ENCODE results near the gene AJM1.
"Not testable (repeated sequence)": the region's sequence is repeated elsewhere in the genome, so short reads cannot be mapped to it uniquely, and the experiment has no call there.

Gene AJM1

GRCh38 chr9:136839229-136840139 is 2.8 kb upstream of the AJM1 start:
- Mint-ChIP-seq H3K4me3 (peak overlapping the region; percentile 33), H3K9me3 (no peaks in the 10 kb centered on the region), H3K27ac (peak overlapping the region; percentile 91), H3K36me3 (ENCODE audit: low read depth) (no peaks in the 10 kb centered on the region), H3K27me3 (ENCODE audit: low read depth, poor library complexity) (no peaks in the 10 kb centered on the region), H3K4me1 (peaks cover 34% of the 10 kb centered on the region)
- TF ChIP-seq CTCF (IDR thresholded peaks at IDR 0.05) = no peak
- DNase-seq = no peak

- Mint-ChIP-seq H3K4me1 (peaks cover 34% of the 10 kb centered on the region), H3K27me3 (ENCODE audit: low read depth, poor library complexity) (no peaks in the 10 kb centered on the region), H3K9me3 (no peaks in the 10 kb centered on the region), H3K4me3 (peak overlapping the region; percentile 33), H3K27ac (peak overlapping the region; percentile 91), H3K36me3 (ENCODE audit: low read depth) (no peaks in the 10 kb centered on the region)
- DNase-seq = peak; percentile 42
- TF ChIP-seq CTCF (IDR thresholded peaks at IDR 0.05) = no peak
These were observed 2.0 kb upstream of the AJM1 start for GRCh38 chr9:136840140-136840876.

- DNase-seq = peak; percentile 55
- no peak overlapping the region for H3K4me3 Mint-ChIP-seq
These were observed 1.2 kb upstream of the AJM1 start for GRCh38 chr9:136840877-136841645.

GRCh38 chr9:136841646-136842379 is 465 bp upstream of the AJM1 start:
- Mint-ChIP-seq H3K4me1 (peaks cover 34% of the 10 kb centered on the region), H3K4me3 (peak overlapping the region; percentile 60)
- H3K27me3 Mint-ChIP-seq (ENCODE audit: low read depth, poor library complexity); H3K9me3 Mint-ChIP-seq; H3K36me3 Mint-ChIP-seq (ENCODE audit: low read depth); DNase-seq; H3K27ac Mint-ChIP-seq: not testable (repeated sequence)

More at GRCh38 chr9:136840877-136841645, 1.2 kb upstream of the AJM1 start:
- Mint-ChIP-seq H3K27ac (peak overlapping the region; percentile 83), H3K9me3 (no peaks in the 10 kb centered on the region), H3K27me3 (ENCODE audit: low read depth, poor library complexity) (no peaks in the 10 kb centered on the region), H3K36me3 (ENCODE audit: low read depth) (no peaks in the 10 kb centered on the region), H3K4me1 (peaks cover 34% of the 10 kb centered on the region)
- no peak for TF ChIP-seq CTCF (IDR thresholded peaks at IDR 0.05)

GRCh38 chr9:136843159-136843800 is 1.0 kb downstream of the AJM1 start:
- not testable (repeated sequence) for DNase-seq; H3K27me3 Mint-ChIP-seq (ENCODE audit: low read depth, poor library complexity); H3K36me3 Mint-ChIP-seq (ENCODE audit: low read depth); H3K4me3 Mint-ChIP-seq; H3K27ac Mint-ChIP-seq; H3K9me3 Mint-ChIP-seq
- H3K4me1 Mint-ChIP-seq = peaks cover 34% of the 10 kb centered on the region

Data from nephron progenitor cell (in vitro differentiated cells).